GM19395 (cell line): ENCODE data around the gene CYP4A22.
"Not testable (repeated sequence)": the region's sequence is repeated elsewhere in the genome, so short reads cannot be mapped to it uniquely, and the experiment has no call there.

Experiments used
- ATAC-seq: cut with Tn5 transposase; IDR thresholded peaks from one replicate; pipeline ENCODE4 v1.9.1; 2021; ENCODE audit warnings: mild to moderate bottlenecking, moderate library complexity; ENCODE audit not compliant: unreplicated experiment

CYP4A22 gene

GRCh38 chr1:47184090-47184821 is 47.0 kb downstream of the CYP4A22 start:
- no peak for ATAC-seq

GRCh38 chr1:47184822-47185677 is 47.8 kb downstream of the CYP4A22 start:
- no peak for ATAC-seq

GRCh38 chr1:47186267-47187185 is 49.3 kb downstream of the CYP4A22 start:
- ATAC-seq: no peak

GRCh38 chr1:47187231-47187925 is 50.1 kb downstream of the CYP4A22 start:
- ATAC-seq: no peak

- ATAC-seq: no peak
These were observed 50.6 kb downstream of the CYP4A22 start for GRCh38 chr1:47187926-47188250.

- ATAC-seq: no peak
These were observed 51.8 kb downstream of the CYP4A22 start for GRCh38 chr1:47188791-47189785.

GRCh38 chr1:47189844-47190508 is 52.7 kb downstream of the CYP4A22 start, which contains the start of gene PDZK1IP1:
Gene PDZK1IP1 (minus strand): TSS chr1:47190036. CDS start chr1:47189932, 104 bp downstream.
- ATAC-seq: no peak

- ATAC-seq: no peak
These were observed 53.2 kb downstream of the CYP4A22 start for GRCh38 chr1:47190509-47190855.

GRCh38 chr1:47190857-47191256 is 53.6 kb downstream of the CYP4A22 start:
- ATAC-seq: no peak

GRCh38 chr1:47191940-47192457 is 54.8 kb downstream of the CYP4A22 start:
- ATAC-seq: no peak

- peak; percentile 84 for ATAC-seq
These were observed 55.5 kb downstream of the CYP4A22 start for GRCh38 chr1:47192458-47193384.

GRCh38 chr1:47193496-47193895 is 56.3 kb downstream of the CYP4A22 start:
- not testable (repeated sequence) for ATAC-seq

- ATAC-seq: no peak
These were observed 57.1 kb downstream of the CYP4A22 start for GRCh38 chr1:47194311-47194710.

GRCh38 chr1:47195981-47196380 is 58.7 kb downstream of the CYP4A22 start:
- not testable (repeated sequence) for ATAC-seq

- no peak for ATAC-seq
These were observed 59.4 kb downstream of the CYP4A22 start for GRCh38 chr1:47196622-47197021.

- ATAC-seq: no peak
These were observed 61.0 kb downstream of the CYP4A22 start for GRCh38 chr1:47198214-47198613.
